ENCODE data around the gene RARG. TPM values are rescaled to one million over a fixed set of nuclear protein-coding genes. Genes with fewer than 3 reads are reported as not detected.

RARG gene
- total and polyA plus RNA-seq, 2 of the 8 experiments (the other 6 are each of a cell fraction or from before 2014, with no cell fraction given), result 68.6 to 68.9 TPM

DNA sequence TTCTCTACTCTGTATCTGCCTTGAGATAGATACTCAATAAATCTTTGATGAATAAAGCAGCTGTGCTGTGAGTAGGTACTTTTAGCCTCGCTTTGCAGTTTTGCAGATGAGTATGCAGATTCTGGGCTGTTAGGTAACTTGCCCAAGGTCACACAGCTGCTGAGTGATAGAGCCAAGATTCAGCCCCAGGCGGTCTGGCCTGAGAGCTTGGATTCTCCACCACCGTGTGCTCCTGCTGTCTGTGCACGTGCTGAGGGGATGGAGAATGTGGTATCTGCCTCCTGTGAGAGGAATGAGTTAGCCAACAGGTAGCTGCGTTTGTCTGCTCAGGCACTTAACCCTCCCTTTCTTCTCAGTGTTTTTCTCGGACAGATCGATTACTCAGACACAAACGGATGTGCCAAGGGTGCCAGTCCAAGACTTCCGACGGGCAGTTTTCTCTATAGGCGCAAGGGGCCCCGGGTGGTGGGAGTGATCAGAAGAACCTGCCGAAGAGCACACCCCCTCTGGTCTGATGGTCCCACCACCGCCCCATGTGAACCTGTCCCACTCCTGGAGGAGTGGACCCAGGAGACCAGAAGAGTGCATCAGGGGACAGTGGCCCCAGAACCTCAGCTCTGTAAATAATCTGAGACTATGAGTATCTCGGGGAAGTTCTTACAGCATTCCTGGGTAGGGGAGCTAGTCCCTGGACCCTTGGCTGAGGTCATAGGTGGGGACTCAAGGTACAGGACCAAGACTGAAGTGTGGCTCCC lies 44.7 kb downstream of the RARG start (continued):
- TF ChIP-seq, protein P1, sequence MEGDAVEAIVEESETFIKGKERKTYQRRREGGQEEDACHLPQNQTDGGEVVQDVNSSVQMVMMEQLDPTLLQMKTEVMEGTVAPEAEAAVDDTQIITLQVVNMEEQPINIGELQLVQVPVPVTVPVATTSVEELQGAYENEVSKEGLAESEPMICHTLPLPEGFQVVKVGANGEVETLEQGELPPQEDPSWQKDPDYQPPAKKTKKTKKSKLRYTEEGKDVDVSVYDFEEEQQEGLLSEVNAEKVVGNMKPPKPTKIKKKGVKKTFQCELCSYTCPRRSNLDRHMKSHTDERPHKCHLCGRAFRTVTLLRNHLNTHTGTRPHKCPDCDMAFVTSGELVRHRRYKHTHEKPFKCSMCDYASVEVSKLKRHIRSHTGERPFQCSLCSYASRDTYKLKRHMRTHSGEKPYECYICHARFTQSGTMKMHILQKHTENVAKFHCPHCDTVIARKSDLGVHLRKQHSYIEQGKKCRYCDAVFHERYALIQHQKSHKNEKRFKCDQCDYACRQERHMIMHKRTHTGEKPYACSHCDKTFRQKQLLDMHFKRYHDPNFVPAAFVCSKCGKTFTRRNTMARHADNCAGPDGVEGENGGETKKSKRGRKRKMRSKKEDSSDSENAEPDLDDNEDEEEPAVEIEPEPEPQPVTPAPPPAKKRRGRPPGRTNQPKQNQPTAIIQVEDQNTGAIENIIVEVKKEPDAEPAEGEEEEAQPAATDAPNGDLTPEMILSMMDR (IDR thresholded peaks at IDR 0.05; ENCODE audit: control extremely low read depth in 1 of 3, insufficient read depth in 1 of 3, low read depth in 1 of 3, low read length in 3 of 3), result no peak
- TF ChIP-seq ZNF274 (IDR thresholded peaks at IDR 0.05; ENCODE audit: borderline replicate concordance, extremely low read depth, low read length) (no peak), POLR2AphosphoS5 (IDR thresholded peaks at IDR 0.05; ENCODE audit: low read depth, low read length) (no peak), YY1 (IDR thresholded peaks at IDR 0.05; ENCODE audit: low read depth, low read length) (no peak), CHD2 (IDR thresholded peaks at IDR 0.05; ENCODE audit: low read length) (no peak), HDAC2 (IDR thresholded peaks at IDR 0.05; ENCODE audit: borderline replicate concordance in 1 of 2, low read depth in 2 of 2, low read length in 2 of 2) (no peak)
